NCI-H1105 (cell line): ENCODE results near the gene NKAIN1.
"Not testable (repeated sequence)": the region's sequence is repeated elsewhere in the genome, so short reads cannot be mapped to it uniquely, and the experiment has no call there.

Source experiments
- DNase-seq: peaks from one replicate; lab custom pipeline; 2025; lab: John Stamatoyannopoulos, UW

The NKAIN1 gene

DNA sequence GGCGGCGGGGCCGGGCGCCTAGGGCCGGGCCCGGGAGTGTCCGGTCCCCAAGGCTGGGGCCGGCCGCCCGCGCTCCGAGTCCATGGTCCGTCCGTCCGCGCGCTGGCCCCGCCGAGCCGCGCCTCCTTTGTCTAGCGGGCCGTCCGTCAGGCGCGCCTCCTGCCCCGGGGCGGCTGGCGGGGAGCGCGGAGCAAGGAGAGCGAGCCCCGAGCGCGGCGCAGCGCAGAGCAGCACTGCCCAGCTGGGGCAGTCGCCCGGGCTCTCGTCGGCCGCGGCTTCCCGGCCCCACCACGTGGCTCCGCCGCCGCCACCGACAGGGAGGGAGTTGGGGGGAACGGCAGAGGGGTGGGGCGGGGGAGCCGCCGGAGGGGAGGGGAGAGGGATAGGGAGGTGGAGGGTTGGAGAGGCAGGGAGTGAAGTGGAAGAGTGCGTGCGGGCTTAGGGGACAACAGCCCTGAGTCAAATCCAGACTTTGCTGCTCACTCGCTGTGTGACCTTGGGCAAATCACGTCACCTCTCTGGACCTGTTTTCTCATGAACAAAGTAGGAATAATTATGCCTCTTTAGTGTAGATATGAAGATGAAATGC lies at the start of gene NKAIN1:
Gene NKAIN1, minus strand, starts transcription at position 235 of the 589 bp plus-strand sequence. CDS start 340 bp downstream, outside the sequence.
- DNase-seq = peak; percentile 42

GRCh38 chr1:31289021-31289420 lies 49.3 kb upstream of the NKAIN1 start:
- DNase-seq = no peak

DNA sequence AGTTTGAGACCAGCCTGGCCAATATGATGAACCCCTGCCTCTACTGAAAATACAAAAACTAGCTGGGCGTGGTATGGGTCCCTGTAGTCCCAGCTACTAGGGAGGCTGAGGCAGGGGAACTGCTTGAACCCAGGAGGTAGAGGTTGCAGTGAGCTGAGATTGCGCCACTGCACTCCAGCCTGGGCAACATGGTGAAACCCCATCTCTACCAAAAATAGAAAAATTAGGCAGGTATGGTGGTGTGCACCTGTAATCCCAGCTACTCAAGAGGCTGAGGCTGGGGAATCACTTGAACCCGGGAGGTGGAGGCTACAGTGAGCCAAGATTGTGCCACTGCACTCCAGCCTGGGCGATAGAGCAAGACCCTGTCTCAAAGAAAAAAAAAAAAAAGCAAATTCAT lies 48.1 kb upstream of the NKAIN1 start:
- DNase-seq = not testable (repeated sequence)

DNA sequence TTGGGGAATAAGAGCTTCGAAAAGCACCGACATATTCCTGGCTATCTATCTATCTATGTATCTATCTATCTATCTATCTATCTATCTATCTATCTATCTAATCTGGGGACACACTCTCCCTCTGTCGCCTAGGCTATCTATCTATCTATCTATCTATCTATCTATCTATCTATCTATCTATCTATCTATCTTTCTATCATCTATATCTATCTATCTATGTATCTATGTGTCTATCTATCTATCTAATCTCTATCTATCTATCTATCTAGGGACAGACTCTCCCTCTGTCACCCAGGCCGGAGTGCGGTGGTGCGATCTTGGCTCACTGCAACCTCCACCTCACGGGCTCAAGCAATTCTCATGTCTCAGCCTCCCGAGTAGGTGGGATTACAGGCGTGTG lies 42.7 kb upstream of the NKAIN1 start:
- not testable (repeated sequence) for DNase-seq

GRCh38 chr1:31273619-31274018 lies 33.9 kb upstream of the NKAIN1 start:
- DNase-seq = no peak

- no peak for DNase-seq
Observed at GRCh38 chr1:31272369-31272768, 32.7 kb upstream of the NKAIN1 start.

DNA sequence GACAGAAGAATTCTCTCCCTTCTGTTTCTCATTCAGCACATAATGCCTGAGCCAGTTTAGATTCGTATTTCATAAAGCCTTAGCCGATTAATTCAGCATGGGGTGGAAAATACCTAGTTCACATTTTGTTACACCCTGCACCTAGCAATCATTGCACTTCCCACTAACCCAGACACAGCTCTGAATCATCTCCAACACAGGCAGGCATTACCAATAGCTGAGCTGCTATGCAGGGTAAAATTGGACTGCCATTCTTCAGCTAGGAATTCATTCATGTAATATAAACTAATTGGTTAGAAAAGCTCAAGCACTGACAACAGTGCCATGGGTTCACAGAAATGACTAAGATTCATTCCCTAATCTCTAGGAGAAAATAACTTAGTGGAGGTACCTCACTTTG lies 26.9 kb upstream of the NKAIN1 start:
- no peak for DNase-seq

GRCh38 chr1:31264790-31265386 lies 25.2 kb upstream of the NKAIN1 start:
- DNase-seq = no peak

DNA sequence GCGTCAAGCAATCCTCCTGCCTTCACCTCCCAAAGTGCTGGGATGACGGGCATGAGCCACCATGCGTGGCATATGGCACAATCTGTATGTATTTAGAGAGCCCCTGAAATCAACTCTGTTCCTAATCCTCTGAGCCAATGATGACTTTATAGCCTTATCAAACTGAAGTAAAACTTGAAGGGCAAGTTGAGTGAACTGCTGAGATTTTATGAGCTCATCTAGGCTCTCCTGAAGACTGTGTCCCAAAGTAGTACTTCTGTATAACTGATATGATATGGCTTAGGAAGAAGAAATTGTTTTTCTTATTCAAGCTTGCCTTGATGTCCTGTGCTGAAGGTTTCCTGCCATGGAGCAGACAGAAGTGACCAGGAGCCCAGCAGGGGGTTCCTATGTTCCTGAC lies 23.7 kb upstream of the NKAIN1 start:
- DNase-seq = no peak

GRCh38 chr1:31262393-31262792 lies 22.7 kb upstream of the NKAIN1 start:
- DNase-seq = not testable (repeated sequence)

GRCh38 chr1:31261916-31262315 lies 22.2 kb upstream of the NKAIN1 start:
- DNase-seq = no peak

DNA sequence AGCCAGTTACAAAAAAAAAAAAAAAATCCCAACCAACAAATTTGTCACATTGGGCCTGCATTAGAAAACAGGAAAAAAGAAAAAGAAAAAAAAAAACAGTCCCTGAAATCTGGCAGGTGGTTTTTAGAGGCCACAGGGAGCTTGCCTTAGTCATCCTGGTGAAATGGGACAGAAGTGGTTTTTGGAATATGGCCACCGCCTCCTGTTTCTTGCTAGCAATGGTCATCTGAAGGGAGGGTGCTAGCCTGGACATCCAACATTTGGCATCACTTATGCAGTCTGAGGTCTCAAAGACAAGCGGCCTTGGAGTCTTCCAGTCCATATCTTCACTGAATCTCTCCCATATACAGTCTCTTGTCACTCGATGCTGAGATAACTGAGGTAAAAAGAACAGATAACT lies 20.1 kb upstream of the NKAIN1 start:
- DNase-seq = no peak

GRCh38 chr1:31258581-31258980 lies 18.9 kb upstream of the NKAIN1 start:
- no peak for DNase-seq

GRCh38 chr1:31257213-31257612 lies 17.5 kb upstream of the NKAIN1 start:
- DNase-seq = no peak

- DNase-seq = no peak
Observed at GRCh38 chr1:31249854-31250253, 10.2 kb upstream of the NKAIN1 start.

GRCh38 chr1:31248276-31248675 lies 8.6 kb upstream of the NKAIN1 start:
- no peak for DNase-seq

- DNase-seq = no peak
Observed at GRCh38 chr1:31244326-31244725, 4.6 kb upstream of the NKAIN1 start.

DNA sequence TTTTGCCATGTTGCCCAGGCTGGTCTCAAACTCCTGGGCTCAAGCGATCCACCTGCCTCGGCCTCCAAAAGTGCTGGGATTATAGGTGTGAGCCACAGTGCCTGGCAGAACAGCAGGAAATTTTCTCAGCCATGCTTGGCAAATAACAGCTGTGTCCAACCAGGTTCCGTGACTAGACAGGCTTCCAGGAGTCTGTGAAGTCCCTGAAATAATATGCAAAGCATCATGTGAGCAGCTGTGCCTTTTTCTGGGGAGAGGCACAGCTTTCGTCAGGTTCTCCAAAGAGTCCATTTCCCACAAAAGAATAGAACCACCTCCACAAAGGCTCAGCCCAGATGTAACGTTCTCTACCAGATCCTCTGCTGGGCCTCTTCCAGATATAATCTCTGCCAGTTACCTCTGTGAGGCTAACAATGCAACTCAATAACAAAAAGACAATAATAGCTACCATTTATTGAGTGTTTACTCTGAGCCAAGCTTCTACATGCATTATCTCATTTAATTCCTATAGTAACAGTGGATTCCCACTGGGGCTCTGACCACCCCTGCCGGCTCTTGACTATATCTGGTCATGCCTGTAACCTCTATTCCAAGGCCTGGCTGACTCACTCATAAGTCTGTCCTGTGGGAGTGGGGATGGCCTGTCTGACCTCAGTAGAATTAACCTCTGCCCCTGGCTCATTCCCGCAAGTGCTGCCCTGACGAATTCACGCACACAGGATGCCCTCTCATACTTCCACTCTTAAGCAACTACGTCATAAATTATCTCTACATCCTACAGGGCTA lies 4.0 kb upstream of the NKAIN1 start:
- DNase-seq = no peak

- no peak for DNase-seq
Observed at GRCh38 chr1:31241321-31241720, 1.6 kb upstream of the NKAIN1 start.

- no peak for DNase-seq
Observed at GRCh38 chr1:31238986-31239613, 587 bp downstream of the NKAIN1 start.

- DNase-seq = no peak
Observed at GRCh38 chr1:31238612-31238985, 1.1 kb downstream of the NKAIN1 start.

- no peak for DNase-seq
Observed at GRCh38 chr1:31234870-31235269, 4.8 kb downstream of the NKAIN1 start.
